ENCODE measurements around the gene PDIK1L.

- TF ChIP-seq, protein P1, sequence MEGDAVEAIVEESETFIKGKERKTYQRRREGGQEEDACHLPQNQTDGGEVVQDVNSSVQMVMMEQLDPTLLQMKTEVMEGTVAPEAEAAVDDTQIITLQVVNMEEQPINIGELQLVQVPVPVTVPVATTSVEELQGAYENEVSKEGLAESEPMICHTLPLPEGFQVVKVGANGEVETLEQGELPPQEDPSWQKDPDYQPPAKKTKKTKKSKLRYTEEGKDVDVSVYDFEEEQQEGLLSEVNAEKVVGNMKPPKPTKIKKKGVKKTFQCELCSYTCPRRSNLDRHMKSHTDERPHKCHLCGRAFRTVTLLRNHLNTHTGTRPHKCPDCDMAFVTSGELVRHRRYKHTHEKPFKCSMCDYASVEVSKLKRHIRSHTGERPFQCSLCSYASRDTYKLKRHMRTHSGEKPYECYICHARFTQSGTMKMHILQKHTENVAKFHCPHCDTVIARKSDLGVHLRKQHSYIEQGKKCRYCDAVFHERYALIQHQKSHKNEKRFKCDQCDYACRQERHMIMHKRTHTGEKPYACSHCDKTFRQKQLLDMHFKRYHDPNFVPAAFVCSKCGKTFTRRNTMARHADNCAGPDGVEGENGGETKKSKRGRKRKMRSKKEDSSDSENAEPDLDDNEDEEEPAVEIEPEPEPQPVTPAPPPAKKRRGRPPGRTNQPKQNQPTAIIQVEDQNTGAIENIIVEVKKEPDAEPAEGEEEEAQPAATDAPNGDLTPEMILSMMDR (IDR thresholded peaks at IDR 0.05) = no peak
- no peak for TF ChIP-seq EZH2phosphoT487 (IDR thresholded peaks at IDR 0.05)
Measured at GRCh38 chr1:26094076-26094669, 17.5 kb upstream of the PDIK1L start.
